HEK293T (cell line): ENCODE measurements around the gene PHF5A.

Source experiments
- CTCF ChIA-PET: fragments of 350-600 bp; formaldehyde crosslinking; extraction: SDS; loops from one replicate; lab custom pipeline; 2021; ENCODE audit warnings: antibody characterized with exemption, inconsistent platforms; lab: Yijun Ruan, JAX
- POLR2A ChIA-PET: fragments of 350-600 bp; formaldehyde crosslinking; extraction: SDS; loops from one replicate; lab custom pipeline; 2020; ENCODE audit warnings: antibody characterized with exemption, inconsistent platforms; lab: Yijun Ruan, JAX
- DNase-seq: peaks from one replicate; pipeline ENCODE4 v3.0.0; 2012; ENCODE audit warnings: mixed read lengths; ENCODE audit errors: extremely low spot score
- ARNT ChIP-seq: fragments of 450-650 bp; IDR thresholded peaks from 2 replicates; pipeline ENCODE4 v1.6.1; 2017; ENCODE audit warnings: mild to moderate bottlenecking
- BHLHE40 ChIP-seq: fragments of 450-650 bp; IDR thresholded peaks from 2 replicates; pipeline ENCODE4 v1.6.1; 2016; ENCODE audit warnings: mild to moderate bottlenecking, moderate library complexity, borderline replicate concordance
- ELF4 ChIP-seq: fragments of 450-650 bp; IDR thresholded peaks from 2 replicates; pipeline ENCODE4 v1.6.1; 2017; ENCODE audit warnings: antibody characterized with exemption
- FOXA1 ChIP-seq: fragments of 450-650 bp; IDR thresholded peaks from 2 replicates; pipeline ENCODE4 v1.6.1; 2016; ENCODE audit warnings: mild to moderate bottlenecking
- NFRKB ChIP-seq: fragments of 450-650 bp; IDR thresholded peaks from 2 replicates; pipeline ENCODE4 v1.6.1; 2016; ENCODE audit warnings: mild to moderate bottlenecking, moderate library complexity
- SP1 ChIP-seq: fragments of 450-650 bp; IDR thresholded peaks from 2 replicates; pipeline ENCODE4 v1.6.1; 2017
- SUZ12 ChIP-seq: fragments of 450-650 bp; IDR thresholded peaks from 2 replicates; pipeline ENCODE4 v1.6.1; 2016; ENCODE audit warnings: mild to moderate bottlenecking
- TARDBP ChIP-seq: fragments of 450-650 bp; IDR thresholded peaks from 2 replicates; pipeline ENCODE4 v1.6.1; 2016
- ZNF384 ChIP-seq: fragments of 450-650 bp; IDR thresholded peaks from 2 replicates; pipeline ENCODE4 v1.6.1; 2016
- TF ChIP-seq, protein P1 (sequence below): fragments of 450-650 bp; IDR thresholded peaks from 2 replicates; pipeline ENCODE4 v1.6.1; 2016

PHF5A gene

DNA sequence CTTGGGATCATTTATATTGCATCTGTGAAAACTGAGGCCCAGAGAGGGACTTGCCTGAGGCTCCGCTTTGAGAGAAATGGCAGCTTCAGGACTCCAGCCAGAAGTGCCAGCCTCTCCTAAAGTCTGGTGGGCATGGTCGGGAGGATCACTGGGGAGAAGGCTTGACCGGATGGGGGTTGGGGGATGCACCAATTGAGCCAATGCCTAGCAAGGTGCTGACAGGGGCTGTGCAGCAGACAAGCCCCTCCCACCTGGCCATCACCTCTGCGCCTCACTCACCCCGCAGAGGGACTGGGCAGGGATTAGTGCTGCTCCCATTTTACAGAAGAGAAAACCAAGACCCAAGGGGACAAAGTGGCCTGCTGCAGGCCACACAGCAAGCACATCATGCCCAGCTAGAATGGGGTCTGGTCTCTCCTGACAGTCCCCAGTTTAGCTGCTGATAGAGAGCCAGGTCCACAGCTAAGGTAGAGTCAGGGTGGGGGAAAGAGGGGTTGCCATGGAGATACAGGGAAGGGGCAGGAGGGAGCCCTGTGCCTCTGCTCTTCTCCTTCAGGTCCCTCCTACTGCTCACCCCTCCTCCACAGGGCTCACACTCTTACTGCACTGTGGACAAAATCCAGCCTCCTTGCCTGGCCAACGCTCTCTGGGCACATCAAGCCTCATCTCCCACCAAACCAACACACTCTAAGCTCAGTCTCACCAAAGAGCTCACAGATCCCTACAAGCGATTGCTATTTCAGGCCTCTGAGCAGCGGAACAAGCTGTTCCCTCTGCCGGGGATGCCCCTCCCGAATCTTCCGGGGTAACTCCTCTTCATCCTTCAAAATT lies 57.3 kb downstream of the PHF5A start:
- DNase-seq, result no peak
- no peak for TF ChIP-seq SP1
- no peak for TF ChIP-seq SUZ12
- no peak for TF ChIP-seq NFRKB
- no peak for TF ChIP-seq BHLHE40
- no peak for TF ChIP-seq ELF4
- TF ChIP-seq, protein P1, sequence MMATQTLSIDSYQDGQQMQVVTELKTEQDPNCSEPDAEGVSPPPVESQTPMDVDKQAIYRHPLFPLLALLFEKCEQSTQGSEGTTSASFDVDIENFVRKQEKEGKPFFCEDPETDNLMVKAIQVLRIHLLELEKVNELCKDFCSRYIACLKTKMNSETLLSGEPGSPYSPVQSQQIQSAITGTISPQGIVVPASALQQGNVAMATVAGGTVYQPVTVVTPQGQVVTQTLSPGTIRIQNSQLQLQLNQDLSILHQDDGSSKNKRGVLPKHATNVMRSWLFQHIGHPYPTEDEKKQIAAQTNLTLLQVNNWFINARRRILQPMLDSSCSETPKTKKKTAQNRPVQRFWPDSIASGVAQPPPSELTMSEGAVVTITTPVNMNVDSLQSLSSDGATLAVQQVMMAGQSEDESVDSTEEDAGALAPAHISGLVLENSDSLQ, result no peak
- TF ChIP-seq ZNF384, result no peak
- TF ChIP-seq ARNT, result no peak
- no peak for TF ChIP-seq FOXA1
- CTCF ChIA-PET, result interaction anchor here (1.5 kb wide), 2 partner anchors 8 to 107 kb away, joined by 4 to 5 read pairs; no protein-coding TSS in a partner anchor
- POLR2A ChIA-PET, result interaction anchor here (1.1 to 2.8 kb wide), 10 partner anchors 9 to 390 kb away, joined by 3 to 7 read pairs (median 4); partner anchors contain the start of genes ACO2, CCDC134, PHF5A and PMM1

DNA sequence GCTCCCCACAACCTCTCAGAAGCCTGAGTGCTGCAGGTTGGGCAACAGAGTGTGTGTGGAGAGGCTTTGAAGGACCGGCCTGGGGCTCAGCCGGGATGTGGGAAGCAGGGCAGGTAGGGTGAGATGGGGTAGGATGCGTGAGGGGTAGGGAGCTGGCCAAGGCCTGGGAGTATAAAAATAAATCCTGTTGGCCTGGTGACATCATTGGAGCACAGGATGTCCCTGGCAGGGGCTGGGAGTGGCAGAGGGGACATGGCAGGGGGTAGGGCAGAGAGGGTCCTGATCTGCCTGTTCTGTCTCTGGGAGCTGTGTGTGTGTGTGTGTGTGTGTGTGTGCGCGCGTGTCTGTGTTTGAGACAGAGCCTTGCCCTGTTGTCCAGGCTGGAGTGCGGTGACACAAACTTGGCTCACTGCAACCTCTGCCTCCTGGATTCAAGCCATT lies 58.2 kb downstream of the PHF5A start:
- TF ChIP-seq TARDBP (no peak), ZNF384 (no peak), ELF4 (no peak)
- TF ChIP-seq, protein P1, result no peak
- ChIA-PET POLR2A (interaction anchor here (1.2 to 2.8 kb wide), 2 partner anchors 29 to 391 kb away, joined by 3 to 7 read pairs; partner anchors contain the start of genes CCDC134 and TEF), CTCF (no interaction called here)
- DNase-seq, result no peak
